Esophagus muscularis mucosa (tissue), 4 donors: ENCODE data around the gene PXDN.

ENCODE experiments used
- CTCF ChIP-seq, 3 experiments: fragments of 200-600 bp in 2 of 3; fragments of 450-650 bp in 1 of 3; sonication (generic) in 2 of 3; IDR thresholded peaks; one replicate each; pipeline ENCODE4 v1.5.1; 2017 to 2019; ENCODE audit warnings: antibody characterized with exemption in 3 of 3, mild to moderate bottlenecking in 2 of 3, moderate library complexity in 1 of 3
- EP300 ChIP-seq: sonication (generic); formaldehyde crosslinking; IDR thresholded peaks from one replicate; pipeline ENCODE4 v1.6.1; 2017; ENCODE audit warnings: antibody characterized with exemption
- POLR2A ChIP-seq: fragments of 450-650 bp; IDR thresholded peaks from one replicate; pipeline ENCODE4 v1.6.1; 2017; ENCODE audit warnings: antibody characterized with exemption, moderate library complexity, mild to moderate bottlenecking, low read depth
- POLR2AphosphoS5 ChIP-seq, 2 donors: sonication (generic); formaldehyde crosslinking; IDR thresholded peaks; one replicate each; pipeline ENCODE4 v1.6.1; 2017; ENCODE audit warnings: antibody characterized with exemption in 2 of 2

- TF ChIP-seq POLR2A: no peak
- TF ChIP-seq POLR2AphosphoS5 (IDR thresholded peaks at IDR 0.05): no peak
- no peak for TF ChIP-seq CTCF (IDR thresholded peaks at IDR 0.05)
- no peak for TF ChIP-seq EP300
Measured at GRCh38 chr2:1588978-1589621, 155.2 kb downstream of the PXDN start.
